Stomach smooth muscle (tissue), 2 donors: ENCODE results near the gene ACAN.

ENCODE experiments used
- H3K27ac ChIP-seq: one replicate; pipeline ENCODE4 v1.7.0; 2013; ENCODE audit warnings: mild to moderate bottlenecking, low read length, inconsistent platforms
- H3K27me3 ChIP-seq, 2 donors: one replicate each; pipeline ENCODE4 v1.7.0; 2013; ENCODE audit warnings: low read length in 2 of 2; ENCODE audit not compliant: insufficient read depth in 2 of 2, control insufficient read depth in 1 of 2
- H3K36me3 ChIP-seq, 2 donors: one replicate each; pipeline ENCODE4 v1.7.0; 2013; ENCODE audit warnings: low read length in 2 of 2; ENCODE audit not compliant: control insufficient read depth in 2 of 2, insufficient read depth in 2 of 2
- H3K4me1 ChIP-seq: one replicate; pipeline ENCODE4 v1.7.0; 2013; ENCODE audit warnings: low read length; ENCODE audit not compliant: control insufficient read depth, insufficient read depth
- H3K4me3 ChIP-seq, 2 donors: one replicate each; pipeline ENCODE4 v1.7.0; 2013; ENCODE audit warnings: low read length in 2 of 2
- H3K9ac ChIP-seq, 2 donors: one replicate each; pipeline ENCODE4 v1.7.0; 2013; ENCODE audit warnings: low read length in 2 of 2, mild to moderate bottlenecking in 1 of 2
- H3K9me3 ChIP-seq, 2 donors: one replicate each; pipeline ENCODE4 v1.7.0; 2013; ENCODE audit warnings: low read length in 2 of 2; ENCODE audit not compliant: control insufficient read depth in 2 of 2
- donor health status: healthy.
- donor health status: Pancreatic carcinoma.

ACAN gene

DNA sequence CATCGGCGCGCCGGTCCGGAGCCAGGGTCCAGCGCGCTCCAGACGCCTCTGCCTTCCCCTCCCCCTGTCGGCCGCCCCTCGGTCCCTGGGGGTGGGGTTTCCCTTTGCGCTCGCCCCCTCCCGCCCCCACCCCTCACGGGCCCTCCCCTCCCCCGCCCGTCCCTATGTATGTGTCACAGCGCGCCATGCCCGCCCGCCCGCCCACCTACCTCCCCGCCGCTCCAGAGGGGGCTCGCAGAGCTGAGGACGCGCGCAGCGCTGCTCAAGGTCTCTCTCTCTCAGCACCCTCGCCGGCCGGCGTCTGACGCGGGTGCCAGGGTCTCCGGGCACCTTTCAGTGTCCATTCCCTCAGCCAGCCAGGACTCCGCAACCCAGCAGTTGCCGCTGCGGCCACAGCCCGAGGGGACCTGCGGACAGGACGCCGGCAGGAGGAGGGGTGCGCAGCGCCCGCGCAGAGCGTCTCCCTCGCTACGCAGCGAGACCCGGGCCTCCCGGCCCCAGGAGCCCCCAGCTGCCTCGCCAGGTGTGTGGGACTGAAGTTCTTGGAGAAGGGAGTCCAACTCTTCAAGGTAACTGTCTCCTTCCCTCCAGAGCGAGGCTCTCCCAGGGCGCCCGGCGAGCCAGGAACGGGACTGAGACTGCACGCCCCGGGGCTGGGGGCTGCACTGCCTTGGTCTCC, at the start of gene ACAN:
Gene ACAN (plus strand): TSS at position 196 of the 679 bp plus-strand sequence. CDS start 32,771 bp downstream, outside the sequence.
- no peak within 1 kb of the TSS for H3K9ac ChIP-seq
- peaks cover 3% of the 10 kb centered on the region for H3K4me1 ChIP-seq
- no peak within 1 kb of the TSS for H3K4me3 ChIP-seq
- H3K27ac ChIP-seq = no peak within 1 kb of the TSS
- no peaks in the 10 kb centered on the region for H3K9me3 ChIP-seq
- H3K27me3 ChIP-seq = peaks cover 29 to 33% of the 10 kb centered on the region in 2 donors
- no peaks in the 10 kb centered on the region for H3K36me3 ChIP-seq

DNA sequence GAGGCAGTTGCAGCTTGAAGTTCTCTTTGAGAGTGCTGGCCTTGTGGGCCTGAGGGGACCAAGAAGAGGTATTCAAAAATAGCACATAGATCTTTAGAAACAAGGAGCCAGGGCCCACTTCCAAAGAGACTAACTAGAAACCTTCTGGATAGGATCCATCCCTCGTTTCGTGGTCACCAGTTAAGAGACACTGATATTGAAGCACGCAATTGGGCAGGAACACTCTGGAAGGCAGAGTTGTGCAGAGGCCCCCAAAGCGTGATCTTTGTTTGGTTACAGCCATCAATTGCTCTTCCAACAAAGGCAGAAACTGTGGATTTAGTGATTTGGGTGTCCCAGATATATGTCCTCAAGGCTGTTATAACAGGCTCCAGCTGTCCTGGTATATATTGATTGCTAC, 46.7 kb upstream of the ACAN start:
- H3K27ac ChIP-seq = no peak overlapping the region
- H3K9ac ChIP-seq = no peak overlapping the region
- no peaks in the 10 kb centered on the region for H3K27me3 ChIP-seq
- H3K36me3 ChIP-seq = no peaks in the 10 kb centered on the region
- no peak overlapping the region for H3K4me3 ChIP-seq
- H3K4me1 ChIP-seq = no peaks in the 10 kb centered on the region
- H3K9me3 ChIP-seq = peaks cover 4 to 8% of the 10 kb centered on the region in 2 donors

DNA sequence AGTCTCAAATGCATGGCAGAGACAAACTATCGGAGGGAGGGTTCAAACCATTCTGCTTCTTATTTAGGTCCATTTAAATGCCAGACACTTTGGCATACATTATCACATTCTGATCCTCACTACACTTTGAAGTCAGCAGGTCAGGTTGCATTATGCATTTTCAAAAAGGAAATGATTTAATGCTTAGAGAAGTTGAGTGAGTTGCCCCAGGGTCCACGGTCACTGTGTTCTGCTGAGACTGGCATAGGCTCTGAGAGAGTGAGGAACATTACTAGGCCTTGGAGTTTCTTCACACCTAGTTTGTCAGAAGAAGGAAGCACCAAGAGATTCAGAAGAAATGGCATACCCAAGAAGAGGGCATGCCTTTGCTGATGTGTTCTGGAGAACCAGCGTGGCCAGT, 46.3 kb upstream of the ACAN start:
- no peaks in the 10 kb centered on the region for H3K36me3 ChIP-seq
- no peak overlapping the region for H3K4me3 ChIP-seq
- H3K4me1 ChIP-seq = no peaks in the 10 kb centered on the region
- H3K9me3 ChIP-seq = peaks cover 4 to 8% of the 10 kb centered on the region in 2 donors
- H3K9ac ChIP-seq = no peak overlapping the region
- no peak overlapping the region for H3K27ac ChIP-seq
- H3K27me3 ChIP-seq = no peaks in the 10 kb centered on the region

DNA sequence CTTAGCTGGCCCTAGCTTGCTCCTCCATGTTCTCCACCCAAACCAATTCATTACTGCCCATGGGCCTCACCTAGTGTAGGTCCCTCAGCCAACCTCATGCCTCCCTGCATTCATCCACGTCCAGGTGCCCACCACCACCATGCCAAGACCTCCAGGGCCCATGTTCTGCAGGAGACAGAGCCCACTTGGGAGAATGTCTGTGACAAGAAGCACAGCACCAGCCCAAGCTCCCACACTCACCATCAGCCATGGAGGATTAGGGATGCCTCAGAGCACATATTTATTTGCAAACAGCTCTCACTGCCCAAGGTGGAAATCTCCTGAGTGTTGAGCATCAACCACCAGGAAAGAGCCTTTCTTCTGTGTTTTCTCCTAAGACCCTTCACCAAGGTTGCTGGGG, 43.4 kb upstream of the ACAN start:
- Histone ChIP-seq H3K9ac (no peak overlapping the region), H3K36me3 (no peaks in the 10 kb centered on the region), H3K4me3 (no peak overlapping the region), H3K4me1 (no peaks in the 10 kb centered on the region), H3K27ac (no peak overlapping the region), H3K27me3 (no peaks in the 10 kb centered on the region), H3K9me3 (peaks cover 4 to 8% of the 10 kb centered on the region in 2 donors)

DNA sequence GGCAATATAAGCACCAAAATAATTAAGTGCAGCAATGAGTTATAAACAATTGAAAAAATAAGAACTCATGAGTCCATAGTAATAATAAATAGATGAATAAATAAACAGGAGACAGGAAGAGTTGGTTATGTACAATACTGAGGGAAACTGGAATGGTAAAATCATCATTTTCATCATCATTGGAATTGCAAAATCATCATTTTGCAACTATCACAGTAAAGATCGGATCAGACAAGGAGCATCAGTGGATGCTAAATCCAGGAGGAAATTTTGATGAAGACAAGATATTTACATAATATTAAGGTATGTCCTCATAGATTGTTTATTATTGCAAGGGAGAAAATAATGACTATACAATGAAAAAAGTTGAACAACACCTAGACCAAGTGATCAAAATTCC, 38.8 kb upstream of the ACAN start:
- no peak overlapping the region for H3K4me3 ChIP-seq
- no peak overlapping the region for H3K27ac ChIP-seq
- peaks cover 4 to 8% of the 10 kb centered on the region in 2 donors for H3K9me3 ChIP-seq
- no peaks in the 10 kb centered on the region for H3K36me3 ChIP-seq
- no peak overlapping the region for H3K9ac ChIP-seq
- no peaks in the 10 kb centered on the region for H3K4me1 ChIP-seq
- peaks cover 4 to 5% of the 10 kb centered on the region in 2 donors for H3K27me3 ChIP-seq

DNA sequence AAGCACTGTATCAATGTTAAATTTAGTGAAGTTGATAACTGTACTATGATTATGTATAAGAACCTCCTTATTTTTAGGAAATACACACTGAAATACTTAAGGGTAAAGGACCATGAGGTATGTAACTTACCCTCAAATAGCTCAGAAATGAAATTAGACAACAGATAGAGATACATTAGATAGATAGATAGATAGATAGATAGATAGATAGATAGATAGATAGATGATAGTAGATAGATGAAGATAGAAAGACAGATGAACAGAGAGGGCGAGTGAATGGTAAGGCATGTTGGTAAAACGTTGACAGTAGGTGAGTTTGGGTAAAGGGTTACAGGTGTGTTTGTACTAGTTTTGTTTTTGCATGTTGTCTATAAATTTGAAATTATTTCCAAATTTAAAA, 38.0 kb upstream of the ACAN start:
- no peak overlapping the region for H3K9ac ChIP-seq
- H3K4me1 ChIP-seq = no peaks in the 10 kb centered on the region
- H3K9me3 ChIP-seq = peaks cover 4 to 11% of the 10 kb centered on the region in 2 donors
- H3K36me3 ChIP-seq = no peaks in the 10 kb centered on the region
- H3K27ac ChIP-seq = no peak overlapping the region
- peaks cover 8 to 9% of the 10 kb centered on the region in 2 donors for H3K27me3 ChIP-seq
- no peak overlapping the region for H3K4me3 ChIP-seq

DNA sequence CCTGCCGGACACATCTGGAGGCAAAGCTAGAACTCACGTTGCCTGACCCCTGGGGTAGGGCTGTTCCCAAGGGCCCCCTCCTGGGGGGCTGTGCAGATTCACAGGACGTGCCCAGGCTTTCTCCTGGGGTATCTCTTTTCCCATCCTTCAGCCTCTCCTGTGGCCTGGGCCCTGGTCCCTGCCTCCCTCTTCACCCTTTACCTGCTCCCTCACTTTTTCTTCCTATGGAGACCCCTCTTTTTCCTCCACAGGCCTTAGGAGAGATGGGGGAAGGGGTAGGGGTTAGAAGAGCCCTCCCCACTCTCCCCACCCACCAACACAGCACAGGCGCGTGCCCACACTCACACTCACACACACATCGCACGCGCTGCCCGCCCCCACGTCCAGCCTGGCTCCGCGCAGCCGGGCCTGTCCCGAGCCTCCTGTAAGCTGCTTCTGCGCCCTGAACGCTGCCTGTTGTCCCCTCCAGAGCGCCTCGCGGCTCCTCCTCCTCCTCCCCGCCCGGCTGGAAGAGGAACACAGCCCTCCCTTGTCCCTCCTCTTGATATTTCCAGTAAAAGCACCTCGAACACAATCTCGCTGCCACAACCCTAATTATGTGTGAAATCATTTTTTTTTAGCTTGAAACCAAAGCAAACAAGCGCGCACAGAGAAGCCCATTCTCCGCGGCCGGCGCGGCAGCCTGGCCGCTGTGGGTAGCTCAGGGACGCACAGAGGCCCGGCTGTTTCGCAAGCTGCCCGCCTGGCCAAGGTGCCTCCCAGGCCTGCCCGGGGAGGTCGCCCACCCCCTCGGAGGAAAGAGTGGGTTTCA, 33.9 kb upstream of the ACAN start:
- peaks cover 3 to 6% of the 10 kb centered on the region in 2 donors for H3K9me3 ChIP-seq
- no peak overlapping the region for H3K4me3 ChIP-seq
- H3K4me1 ChIP-seq = no peaks in the 10 kb centered on the region
- no peaks in the 10 kb centered on the region for H3K36me3 ChIP-seq
- no peak overlapping the region for H3K9ac ChIP-seq
- peaks cover 8 to 9% of the 10 kb centered on the region in 2 donors for H3K27me3 ChIP-seq
- no peak overlapping the region for H3K27ac ChIP-seq

DNA sequence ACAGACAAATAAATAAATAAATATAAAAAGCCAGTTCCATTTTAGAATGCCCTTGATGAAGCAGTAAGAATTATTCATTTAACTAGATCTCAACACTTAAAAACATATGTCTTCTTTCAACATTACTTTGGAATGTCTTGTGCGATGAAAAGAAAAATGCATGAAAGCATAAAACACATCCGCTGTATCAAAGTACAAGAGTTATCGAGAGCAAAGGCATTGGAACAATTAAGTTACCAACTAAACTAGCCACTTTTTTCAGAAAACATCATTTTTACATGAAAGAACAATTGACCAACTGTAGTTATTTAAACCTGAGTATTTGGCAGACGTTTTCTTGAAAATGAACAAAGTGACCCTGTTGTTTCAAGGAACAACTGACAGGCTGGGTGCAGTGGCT, 27.5 kb upstream of the ACAN start:
- Histone ChIP-seq H3K27me3 (peaks cover 0 to 2% of the 10 kb centered on the region in 2 donors), H3K4me1 (no peaks in the 10 kb centered on the region), H3K9me3 (peaks cover 3 to 6% of the 10 kb centered on the region in 2 donors), H3K9ac (no peak overlapping the region), H3K4me3 (no peak overlapping the region), H3K27ac (no peak overlapping the region), H3K36me3 (no peaks in the 10 kb centered on the region)

DNA sequence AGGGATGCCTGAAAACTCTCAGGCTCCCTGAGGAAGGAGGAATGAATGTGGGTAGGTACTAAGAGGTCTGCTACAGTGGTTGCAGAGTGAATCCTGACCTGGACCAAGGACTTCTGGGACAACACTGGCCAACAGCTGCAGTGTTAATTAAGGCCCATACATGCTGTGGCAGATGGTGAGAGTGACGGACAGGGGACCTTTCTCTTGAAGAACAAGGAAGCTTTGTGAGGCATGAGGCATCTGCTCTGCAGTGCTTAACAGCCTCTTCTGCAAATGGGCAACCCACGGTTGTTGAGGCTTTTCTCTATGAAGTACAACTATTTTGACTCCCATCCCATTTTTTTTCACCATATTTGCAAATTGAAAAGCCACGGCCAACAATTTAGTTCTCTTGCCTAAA, 26.6 kb upstream of the ACAN start:
- no peaks in the 10 kb centered on the region for H3K36me3 ChIP-seq
- H3K9ac ChIP-seq = no peak overlapping the region
- no peak overlapping the region for H3K4me3 ChIP-seq
- H3K9me3 ChIP-seq = peaks cover 0 to 6% of the 10 kb centered on the region in 2 donors
- H3K27me3 ChIP-seq = peaks cover 0 to 2% of the 10 kb centered on the region in 2 donors
- H3K4me1 ChIP-seq = no peaks in the 10 kb centered on the region
- no peak overlapping the region for H3K27ac ChIP-seq

DNA sequence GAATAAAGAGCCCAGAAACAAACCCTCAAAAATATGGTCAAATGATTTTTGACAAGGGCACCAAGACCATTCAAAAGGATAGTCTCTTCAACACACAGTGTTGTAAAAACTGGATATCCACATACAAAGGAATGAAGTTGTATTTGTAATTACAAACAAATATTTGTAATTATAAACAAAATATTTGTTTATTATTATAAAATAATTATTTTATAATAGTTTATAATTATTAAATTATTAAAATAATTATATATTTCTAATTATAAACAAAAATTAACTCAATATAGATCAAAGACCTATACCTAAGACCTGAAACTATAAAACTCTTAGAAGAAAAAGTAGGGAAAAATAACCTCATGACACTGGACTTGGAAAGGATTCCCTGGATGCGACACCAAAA, 23.3 kb upstream of the ACAN start:
- Histone ChIP-seq H3K27ac (no peak overlapping the region), H3K9ac (no peak overlapping the region), H3K27me3 (peaks cover 0 to 2% of the 10 kb centered on the region in 2 donors), H3K9me3 (peaks cover 0 to 3% of the 10 kb centered on the region in 2 donors), H3K36me3 (no peaks in the 10 kb centered on the region), H3K4me1 (no peaks in the 10 kb centered on the region), H3K4me3 (no peak overlapping the region)

DNA sequence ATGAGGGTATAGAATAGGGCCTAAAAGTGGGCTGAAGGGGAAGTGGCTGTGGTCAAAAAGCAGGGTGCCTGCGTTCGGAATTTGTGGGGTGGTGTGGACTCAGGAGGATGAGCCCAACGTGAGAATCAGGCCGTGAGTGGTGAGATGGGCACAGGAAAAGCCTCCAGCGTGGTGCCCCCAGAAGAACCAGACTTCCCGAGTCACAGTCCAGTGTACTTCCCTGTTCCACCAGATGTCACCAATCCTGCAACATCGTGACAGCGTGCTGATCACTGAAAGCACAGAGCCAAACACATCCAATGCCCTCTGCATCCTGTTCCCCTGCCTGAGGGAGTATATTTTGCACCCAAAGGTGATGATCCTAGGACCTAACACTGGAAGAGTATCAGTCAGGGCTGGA, 20.8 kb upstream of the ACAN start:
- H3K27me3 ChIP-seq = no peaks in the 10 kb centered on the region
- peaks cover 3 to 4% of the 10 kb centered on the region in 2 donors for H3K9me3 ChIP-seq
- no peaks in the 10 kb centered on the region for H3K4me1 ChIP-seq
- no peak overlapping the region for H3K27ac ChIP-seq
- H3K4me3 ChIP-seq = no peak overlapping the region
- H3K36me3 ChIP-seq = no peaks in the 10 kb centered on the region
- H3K9ac ChIP-seq = no peak overlapping the region
